HepG2 (cell line): Measurements from ENCODE around the gene GIPC1. TPM values are rescaled to one million over a fixed set of nuclear protein-coding genes. Genes with fewer than 3 reads are reported as not detected.

Experiments
- BHLHE40 ChIP-seq: IDR thresholded peaks from 2 replicates; pipeline ENCODE4 v1.6.1; 2011; ENCODE audit warnings: low read length, improper control_type of control experiment
- CEBPG ChIP-seq: IDR thresholded peaks from 2 replicates; pipeline ENCODE4 v1.6.1; 2016
- HDAC6 ChIP-seq: fragments of 200-600 bp; sonication (generic); IDR thresholded peaks from 2 replicates; pipeline ENCODE4 v1.7.0; 2017; ENCODE audit warnings: mild to moderate bottlenecking, antibody characterized with exemption, low read length, low read depth
- KDM4B ChIP-seq: sonication (generic); formaldehyde crosslinking; IDR thresholded peaks from 2 replicates; pipeline ENCODE4 v1.4.0; 2020; ENCODE audit warnings: missing genetic modification reagents
- KDM5B ChIP-seq: sonication (generic); formaldehyde crosslinking; IDR thresholded peaks from 2 replicates; pipeline ENCODE4 v1.4.0; 2020; ENCODE audit warnings: missing genetic modification reagents, mild to moderate bottlenecking, borderline replicate concordance
- KIAA2018 ChIP-seq: sonication (generic); formaldehyde crosslinking; IDR thresholded peaks from 2 replicates; pipeline ENCODE4 v1.5.0; 2020; ENCODE audit warnings: mild to moderate bottlenecking, missing genetic modification reagents, borderline replicate concordance
- MAX ChIP-seq: IDR thresholded peaks from 2 replicates; pipeline ENCODE4 v1.6.1; 2012; ENCODE audit warnings: inconsistent platforms
- POGZ ChIP-seq: sonication (generic); formaldehyde crosslinking; IDR thresholded peaks from 2 replicates; pipeline ENCODE4 v1.4.0; 2020; ENCODE audit warnings: mild to moderate bottlenecking, missing genetic modification reagents
- PRDM10 ChIP-seq: sonication (generic); formaldehyde crosslinking; IDR thresholded peaks from 2 replicates; pipeline ENCODE4 v1.4.0; 2020; ENCODE audit warnings: low read depth, missing genetic modification reagents
- RFXAP ChIP-seq: sonication (generic); formaldehyde crosslinking; IDR thresholded peaks from 2 replicates; pipeline ENCODE4 v1.4.0; 2020; ENCODE audit warnings: missing genetic modification reagents, borderline replicate concordance
- SAP130 ChIP-seq: IDR thresholded peaks from 2 replicates; pipeline ENCODE4 v1.6.1; 2016; ENCODE audit warnings: low read depth
- THRA ChIP-seq: sonication (generic); formaldehyde crosslinking; IDR thresholded peaks from 2 replicates; pipeline ENCODE4 v1.4.0; 2020; ENCODE audit warnings: missing genetic modification reagents, borderline replicate concordance
- ZNF20 ChIP-seq: sonication (generic); formaldehyde crosslinking; IDR thresholded peaks from 2 replicates; pipeline ENCODE4 v1.4.0; 2020; ENCODE audit warnings: mild to moderate bottlenecking, moderate library complexity, missing genetic modification reagents
- ZNF580 ChIP-seq: IDR thresholded peaks from 2 replicates; pipeline ENCODE4 v1.6.1; 2016; ENCODE audit warnings: low read depth, borderline replicate concordance
- polyA plus RNA-seq, 8 experiments: library from polyadenylated mRNA; depleted of rRNA in 3 of 8; stranded (reverse) in 7 of 8; unstranded in 1 of 8; fragments of >200 nt; fragmentation: Illumina TruSeq in 4 of 8; extraction: Trizol in 4 of 8; gene quantifications; 2 replicates each; pipeline versions ENCODE4 v1.2.1 to v1.2.3, GENCODE V29; 2011 to 2016; ENCODE audit warnings: low read depth in 4 of 8, missing spikeins in 1 of 8, mixed read lengths in 1 of 8; ENCODE audit not compliant: insufficient read depth in 1 of 8
- total RNA-seq, 5 experiments: library from RNA; depleted of rRNA; stranded (reverse); fragments of >200 nt; fragmentation: Illumina TruSeq; extraction: Trizol; gene quantifications; 2 replicates each; pipeline ENCODE4 v1.2.3, GENCODE V29; 2016; ENCODE audit warnings: low read depth in 1 of 5

GIPC1 gene
- total and polyA plus RNA-seq, 2 of the 13 experiments (the other 11 are each of a cell fraction or from before 2014, with no cell fraction given), result 27.1 to 48.1 TPM

GRCh38 chr19:14497228-14497921 lies 1.4 kb upstream of the GIPC1 start (continued):
- TF ChIP-seq PRDM10 (CRISPR knock-in tag) (peak; percentile 70; the same call in 1 of the 2 replicates), KIAA2018 (CRISPR knock-in tag) (no peak), KDM4B (CRISPR knock-in tag) (0 out of 2 replicates have a peak, but pooled peaks have one; percentile 59), HDAC6 (no peak), MAX (0 out of 2 replicates have a peak, but pooled peaks have one; percentile 13), SAP130 (CRISPR knock-in tag) (peak; percentile 60), ZNF20 (CRISPR knock-in tag) (no peak), KDM5B (CRISPR knock-in tag) (peak; percentile 35; the same call in 1 of the 2 replicates), RFXAP (0 out of 2 replicates have a peak, but pooled peaks have one; percentile 19), BHLHE40 (peak; percentile 2; the same call in 1 of the 2 replicates), ZNF580 (no peak), POGZ (CRISPR knock-in tag) (0 out of 2 replicates have a peak, but pooled peaks have one; percentile 31), CEBPG (CRISPR knock-in tag) (peak; percentile 54; the same call in 1 of the 2 replicates), THRA (no peak)
